ENCODE measurements around the gene CNTN3.

CNTN3 gene

DNA sequence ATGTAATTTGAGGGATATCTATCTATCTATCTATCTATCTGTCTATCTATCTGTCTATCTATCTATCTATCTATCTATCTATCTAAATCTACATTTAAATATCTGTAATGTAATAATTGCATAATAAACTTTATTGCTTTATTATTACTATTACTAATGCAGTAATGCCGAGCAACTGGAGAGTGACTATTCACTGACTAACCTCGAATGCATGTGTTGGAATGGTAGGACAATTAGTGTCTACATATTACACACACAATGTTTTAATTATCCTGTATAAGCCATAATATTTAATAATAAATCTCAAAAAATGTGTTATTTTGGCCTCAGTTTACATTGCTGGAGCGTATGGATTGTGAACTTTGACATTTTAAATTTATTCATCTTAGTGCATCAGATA, 25.2 kb upstream of the CNTN3 start:
- no peak overlapping the region for H3K27ac ChIP-seq (ENCODE audit: insufficient read depth, low read depth, low read length, poor library complexity, severe bottlenecking)
- no peaks in the 10 kb centered on the region for H3K36me3 ChIP-seq (ENCODE audit: control insufficient read depth, insufficient read depth, low read length)
- H3K4me1 ChIP-seq (ENCODE audit: control insufficient read depth, insufficient read depth, low read length): no peaks in the 10 kb centered on the region
- WGBS, 2 experiments: 100% methylated on average over 1 of the region's 3 CpGs; no CpG with 5 or more reads in 1 of the 2 experiments
- no peaks in the 10 kb centered on the region for H3K9me3 ChIP-seq (ENCODE audit: control insufficient read depth, low read length)
- no peak overlapping the region for H3K4me3 ChIP-seq (ENCODE audit: insufficient read depth, low read depth, low read length)
- H3K27me3 ChIP-seq (ENCODE audit: control insufficient read depth, insufficient read depth, low read length, poor library complexity, severe bottlenecking): no peaks in the 10 kb centered on the region

GRCh38 chr3:74636981-74637380, 22.5 kb upstream of the CNTN3 start:
- Histone ChIP-seq H3K27ac (ENCODE audit: insufficient read depth, low read depth, low read length, poor library complexity, severe bottlenecking) (no peak overlapping the region), H3K4me3 (ENCODE audit: insufficient read depth, low read depth, low read length) (no peak overlapping the region), H3K27me3 (ENCODE audit: control insufficient read depth, insufficient read depth, low read length, poor library complexity, severe bottlenecking) (no peaks in the 10 kb centered on the region), H3K9me3 (ENCODE audit: control insufficient read depth, low read length) (no peaks in the 10 kb centered on the region), H3K4me1 (ENCODE audit: control insufficient read depth, insufficient read depth, low read length) (no peaks in the 10 kb centered on the region), H3K36me3 (ENCODE audit: control insufficient read depth, insufficient read depth, low read length) (no peaks in the 10 kb centered on the region)

- WGBS, 2 experiments: 86 to 100% methylated on average over 1 of the region's 1 CpG
- Histone ChIP-seq H3K4me1 (ENCODE audit: control insufficient read depth, insufficient read depth, low read length) (no peaks in the 10 kb centered on the region), H3K9me3 (ENCODE audit: control insufficient read depth, low read length) (no peaks in the 10 kb centered on the region), H3K4me3 (ENCODE audit: insufficient read depth, low read depth, low read length) (no peak overlapping the region), H3K27ac (ENCODE audit: insufficient read depth, low read depth, low read length, poor library complexity, severe bottlenecking) (no peak overlapping the region), H3K27me3 (ENCODE audit: control insufficient read depth, insufficient read depth, low read length, poor library complexity, severe bottlenecking) (no peaks in the 10 kb centered on the region), H3K36me3 (ENCODE audit: control insufficient read depth, insufficient read depth, low read length) (no peaks in the 10 kb centered on the region)
Measured at GRCh38 chr3:74633021-74633420, 18.6 kb upstream of the CNTN3 start.

DNA sequence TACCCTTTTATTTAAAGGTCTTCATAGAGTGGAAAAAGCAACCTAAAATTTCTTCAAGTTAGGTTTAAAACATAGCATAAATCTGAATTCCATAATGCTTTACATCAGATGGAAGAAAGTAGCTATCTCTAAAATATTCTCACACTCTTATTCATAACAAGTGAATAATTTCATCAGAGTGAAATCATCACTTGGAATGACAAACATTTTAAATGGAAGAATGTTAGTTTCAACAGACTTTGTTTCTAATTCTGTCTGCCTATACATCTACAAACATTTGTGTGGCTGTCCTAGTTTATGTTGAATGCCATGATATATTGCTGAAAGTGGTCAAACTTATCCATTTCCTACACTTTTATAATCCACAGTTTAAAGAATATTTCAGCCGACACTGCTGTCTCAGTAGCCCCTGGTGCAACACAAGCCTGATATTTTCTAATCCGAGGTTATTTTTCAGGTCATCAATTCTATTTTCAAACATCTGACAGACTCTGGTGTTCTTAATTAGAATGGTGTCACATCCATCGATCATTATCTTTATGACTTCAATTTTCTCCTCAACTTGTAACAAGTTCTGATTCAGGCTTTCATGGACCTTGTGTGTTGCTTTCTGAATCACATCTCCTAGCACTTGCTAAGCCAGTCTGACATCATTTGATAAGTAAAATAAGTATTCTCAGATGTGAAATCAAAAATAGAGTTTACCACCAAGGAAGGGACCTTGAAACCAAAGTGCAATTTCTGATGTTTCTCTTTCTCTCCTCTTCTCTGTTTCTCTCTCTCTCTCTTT, 17.1 kb upstream of the CNTN3 start:
- no peaks in the 10 kb centered on the region for H3K4me1 ChIP-seq (ENCODE audit: control insufficient read depth, insufficient read depth, low read length)
- no peak overlapping the region for H3K27ac ChIP-seq (ENCODE audit: insufficient read depth, low read depth, low read length, poor library complexity, severe bottlenecking)
- H3K9me3 ChIP-seq (ENCODE audit: control insufficient read depth, low read length): no peaks in the 10 kb centered on the region
- H3K36me3 ChIP-seq (ENCODE audit: control insufficient read depth, insufficient read depth, low read length): no peaks in the 10 kb centered on the region
- H3K27me3 ChIP-seq (ENCODE audit: control insufficient read depth, insufficient read depth, low read length, poor library complexity, severe bottlenecking): no peaks in the 10 kb centered on the region
- no peak overlapping the region for H3K4me3 ChIP-seq (ENCODE audit: insufficient read depth, low read depth, low read length)
- 87 to 95% methylated on average over 3 of the region's 3 CpGs for WGBS, 2 experiments

DNA sequence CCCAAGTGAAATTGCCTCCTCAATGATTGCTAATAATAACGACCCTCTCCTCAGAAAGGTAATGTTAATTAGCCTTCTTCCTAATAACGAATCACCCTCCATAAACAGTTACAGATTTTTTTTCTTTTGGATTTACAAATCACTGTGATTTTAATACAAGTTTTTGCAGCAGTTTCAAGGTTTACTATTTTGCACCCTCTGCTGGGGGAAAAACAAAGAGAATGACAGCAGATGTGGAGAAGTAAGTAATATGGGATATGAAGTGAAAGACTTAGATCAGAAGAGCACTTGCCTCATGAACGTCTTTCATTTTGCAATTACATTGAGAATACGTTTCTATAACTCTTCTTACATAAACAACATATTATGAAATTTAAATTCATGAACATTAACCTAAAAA, 16.1 kb upstream of the CNTN3 start:
- 77 to 85% methylated on average over 2 to 4 of the region's 4 CpGs for WGBS, 2 experiments
- Histone ChIP-seq H3K27ac (ENCODE audit: insufficient read depth, low read depth, low read length, poor library complexity, severe bottlenecking) (no peak overlapping the region), H3K4me1 (ENCODE audit: control insufficient read depth, insufficient read depth, low read length) (no peaks in the 10 kb centered on the region), H3K36me3 (ENCODE audit: control insufficient read depth, insufficient read depth, low read length) (no peaks in the 10 kb centered on the region), H3K4me3 (ENCODE audit: insufficient read depth, low read depth, low read length) (no peak overlapping the region), H3K27me3 (ENCODE audit: control insufficient read depth, insufficient read depth, low read length, poor library complexity, severe bottlenecking) (no peaks in the 10 kb centered on the region), H3K9me3 (ENCODE audit: control insufficient read depth, low read length) (no peaks in the 10 kb centered on the region)

DNA sequence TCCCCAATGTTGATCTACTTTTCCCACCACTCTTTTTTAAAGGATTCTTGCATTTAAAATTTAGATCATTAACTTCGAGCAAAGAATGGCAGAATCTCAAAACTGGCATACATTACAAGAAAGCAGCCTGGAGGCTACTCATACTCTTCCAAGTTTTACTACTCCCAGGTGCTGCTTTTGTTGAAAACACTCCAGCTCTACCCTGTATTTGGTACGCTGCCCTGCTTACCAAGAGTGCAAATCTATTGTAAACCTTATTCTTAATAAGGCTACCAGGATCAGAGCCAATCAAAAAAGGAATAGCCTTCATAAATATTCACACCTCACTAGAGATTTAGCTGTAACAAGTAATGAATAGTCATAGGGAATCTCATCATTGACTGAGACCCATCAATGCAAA, 11.6 kb upstream of the CNTN3 start:
- Histone ChIP-seq H3K4me1 (ENCODE audit: control insufficient read depth, insufficient read depth, low read length) (no peaks in the 10 kb centered on the region), H3K27me3 (ENCODE audit: control insufficient read depth, insufficient read depth, low read length, poor library complexity, severe bottlenecking) (no peaks in the 10 kb centered on the region), H3K4me3 (ENCODE audit: insufficient read depth, low read depth, low read length) (no peak overlapping the region), H3K27ac (ENCODE audit: insufficient read depth, low read depth, low read length, poor library complexity, severe bottlenecking) (no peak overlapping the region), H3K9me3 (ENCODE audit: control insufficient read depth, low read length) (no peaks in the 10 kb centered on the region), H3K36me3 (ENCODE audit: control insufficient read depth, insufficient read depth, low read length) (no peaks in the 10 kb centered on the region)
- 90 to 95% methylated on average over 2 of the region's 2 CpGs for WGBS, 2 experiments

GRCh38 chr3:74624301-74624700, 9.8 kb upstream of the CNTN3 start:
- Histone ChIP-seq H3K36me3 (ENCODE audit: control insufficient read depth, insufficient read depth, low read length) (no peaks in the 10 kb centered on the region), H3K9me3 (ENCODE audit: control insufficient read depth, low read length) (no peaks in the 10 kb centered on the region), H3K27me3 (ENCODE audit: control insufficient read depth, insufficient read depth, low read length, poor library complexity, severe bottlenecking) (no peaks in the 10 kb centered on the region), H3K4me3 (ENCODE audit: insufficient read depth, low read depth, low read length) (no peak overlapping the region), H3K4me1 (ENCODE audit: control insufficient read depth, insufficient read depth, low read length) (no peaks in the 10 kb centered on the region), H3K27ac (ENCODE audit: insufficient read depth, low read depth, low read length, poor library complexity, severe bottlenecking) (no peak overlapping the region)
- WGBS, 2 experiments: 80 to 81% methylated on average over 1 to 3 of the region's 3 CpGs

- Histone ChIP-seq H3K4me1 (ENCODE audit: control insufficient read depth, insufficient read depth, low read length) (no peaks in the 10 kb centered on the region), H3K27me3 (ENCODE audit: control insufficient read depth, insufficient read depth, low read length, poor library complexity, severe bottlenecking) (no peaks in the 10 kb centered on the region), H3K9me3 (ENCODE audit: control insufficient read depth, low read length) (no peaks in the 10 kb centered on the region), H3K36me3 (ENCODE audit: control insufficient read depth, insufficient read depth, low read length) (no peaks in the 10 kb centered on the region), H3K27ac (ENCODE audit: insufficient read depth, low read depth, low read length, poor library complexity, severe bottlenecking) (no peak overlapping the region), H3K4me3 (ENCODE audit: insufficient read depth, low read depth, low read length) (no peak overlapping the region)
Measured at GRCh38 chr3:74623261-74623836, 8.9 kb upstream of the CNTN3 start.

DNA sequence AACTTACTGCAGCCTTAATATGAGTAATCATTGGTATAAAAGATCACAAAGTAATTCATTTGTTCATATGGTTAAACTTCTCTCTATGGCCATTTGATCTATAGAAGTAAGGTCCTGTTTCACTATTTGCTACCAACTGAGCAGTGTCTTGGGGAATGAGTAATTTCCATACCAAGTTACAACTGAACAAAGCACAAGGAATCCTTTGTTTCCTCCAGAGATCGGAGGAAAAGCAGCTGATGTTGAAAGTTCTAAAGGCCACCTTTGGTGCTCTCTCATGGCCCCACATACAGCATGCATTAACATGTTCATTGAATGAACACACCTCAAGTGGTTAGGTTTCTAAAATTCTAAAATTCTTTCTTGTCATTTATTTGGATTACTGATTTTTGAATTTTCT, 7.1 kb upstream of the CNTN3 start:
- H3K4me3 ChIP-seq (ENCODE audit: insufficient read depth, low read depth, low read length): no peak overlapping the region
- no peaks in the 10 kb centered on the region for H3K4me1 ChIP-seq (ENCODE audit: control insufficient read depth, insufficient read depth, low read length)
- no peaks in the 10 kb centered on the region for H3K9me3 ChIP-seq (ENCODE audit: control insufficient read depth, low read length)
- peaks cover 5% of the 10 kb centered on the region for H3K27me3 ChIP-seq (ENCODE audit: control insufficient read depth, insufficient read depth, low read length, poor library complexity, severe bottlenecking)
- WGBS, 2 experiments: 36 to 53% methylated on average over 1 of the region's 1 CpG
- H3K27ac ChIP-seq (ENCODE audit: insufficient read depth, low read depth, low read length, poor library complexity, severe bottlenecking): no peak overlapping the region
- no peaks in the 10 kb centered on the region for H3K36me3 ChIP-seq (ENCODE audit: control insufficient read depth, insufficient read depth, low read length)

DNA sequence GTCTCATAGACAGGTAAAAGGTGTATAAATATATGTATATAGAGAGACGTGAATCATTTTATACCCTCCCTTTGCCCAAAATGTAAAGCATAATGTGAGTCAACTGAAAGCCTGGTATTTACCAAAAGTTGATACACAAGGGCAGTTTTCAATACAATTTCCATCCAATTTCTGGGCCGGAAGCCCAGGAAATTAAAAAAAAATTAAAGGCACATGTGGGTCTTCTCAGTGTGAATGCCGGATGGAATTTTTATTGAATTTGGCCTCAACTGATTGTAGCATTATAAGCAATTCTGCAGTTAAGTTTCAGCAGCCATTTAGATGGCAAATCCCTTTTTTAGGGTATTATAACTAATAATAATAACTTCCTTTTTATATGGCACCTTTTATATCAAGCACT, 3.3 kb upstream of the CNTN3 start:
- Histone ChIP-seq H3K4me3 (ENCODE audit: insufficient read depth, low read depth, low read length) (no peak overlapping the region), H3K4me1 (ENCODE audit: control insufficient read depth, insufficient read depth, low read length) (no peaks in the 10 kb centered on the region), H3K27ac (ENCODE audit: insufficient read depth, low read depth, low read length, poor library complexity, severe bottlenecking) (no peak overlapping the region), H3K36me3 (ENCODE audit: control insufficient read depth, insufficient read depth, low read length) (no peaks in the 10 kb centered on the region), H3K9me3 (ENCODE audit: control insufficient read depth, low read length) (no peaks in the 10 kb centered on the region), H3K27me3 (ENCODE audit: control insufficient read depth, insufficient read depth, low read length, poor library complexity, severe bottlenecking) (peaks cover 40% of the 10 kb centered on the region)
- 97% methylated on average over 2 to 3 of the region's 3 CpGs for WGBS, 2 experiments

All from ectodermal cell (in vitro differentiated cells).